Fibroblast of peridontal ligament (primary cell): ENCODE data around the gene HEYL.
"Not testable (repeated sequence)": the region's sequence is repeated elsewhere in the genome, so short reads cannot be mapped to it uniquely, and the experiment has no call there.

Source experiments
- DNase-seq: peaks from one replicate; pipeline ENCODE4 v3.0.0-alpha.2; 2010; ENCODE audit errors: extremely low read depth

The HEYL gene

DNA sequence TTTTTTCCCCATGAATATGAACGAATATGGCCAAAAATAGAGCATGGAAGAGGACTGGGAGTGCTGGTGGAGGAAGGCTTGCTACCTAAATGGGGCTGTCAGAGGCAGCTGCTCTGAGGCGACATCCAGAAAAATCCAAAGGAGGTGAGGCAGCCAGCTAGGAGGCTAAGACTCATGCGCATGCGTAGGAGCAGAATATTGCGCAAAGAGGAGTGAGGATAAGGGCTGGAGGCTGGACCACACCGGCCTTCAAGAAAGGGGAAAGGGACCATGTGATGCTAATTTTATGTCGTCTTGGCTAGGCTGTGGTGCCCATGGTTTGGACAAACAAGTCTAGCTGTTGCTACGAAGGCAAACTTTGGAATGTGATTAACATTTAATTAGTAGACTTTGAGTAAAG is 30.5 kb downstream of the HEYL start:
- DNase-seq, result no peak

DNA sequence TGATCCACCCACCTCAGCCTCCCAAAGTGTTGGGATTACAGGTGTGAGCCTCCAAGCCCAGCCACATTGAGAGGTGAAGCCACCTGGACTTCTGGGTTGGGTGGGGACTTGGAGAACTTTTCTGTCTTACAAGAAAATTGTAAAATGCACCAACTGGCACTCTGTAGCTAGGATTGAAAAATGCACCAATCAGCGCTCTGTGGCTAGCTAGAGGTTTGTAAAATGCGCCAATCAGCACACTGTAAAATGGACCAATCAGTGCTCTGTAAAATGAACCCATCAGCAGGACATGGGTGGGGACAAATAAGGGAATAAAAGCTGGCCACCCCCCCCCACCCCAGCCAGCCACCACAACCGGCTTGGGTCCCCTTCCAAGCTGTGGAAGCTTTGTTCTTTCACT is 35.8 kb downstream of the HEYL start:
- not testable (repeated sequence) for DNase-seq

DNA sequence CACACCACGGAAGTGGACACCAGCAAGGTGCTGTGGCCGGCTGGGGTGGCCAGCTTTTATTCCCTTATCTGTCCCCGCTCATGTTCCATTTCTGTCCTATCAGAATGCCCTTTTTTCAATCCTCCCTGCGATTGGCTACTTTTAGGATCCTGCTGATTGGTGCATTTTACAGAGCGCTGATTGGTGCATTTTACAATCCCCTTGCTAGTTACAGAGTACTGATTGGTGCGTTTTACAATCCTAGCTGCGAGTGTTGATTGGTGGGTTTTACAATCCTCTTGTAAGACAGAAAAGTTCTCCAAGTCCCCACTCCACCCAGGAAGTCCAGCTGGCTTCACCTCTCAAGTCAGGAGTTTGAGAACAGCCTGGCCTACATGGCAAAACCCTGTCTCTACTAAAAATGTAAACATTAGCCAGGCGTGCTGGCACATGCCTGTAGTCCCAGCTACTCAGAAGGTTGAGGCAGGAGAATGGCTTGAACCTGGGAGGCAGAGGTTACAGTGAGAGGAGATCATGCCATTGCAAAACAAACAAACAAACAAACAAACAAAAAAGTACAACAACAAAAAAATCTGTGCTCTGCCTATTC is 37.7 kb downstream of the HEYL start:
- not testable (repeated sequence) for DNase-seq

DNA sequence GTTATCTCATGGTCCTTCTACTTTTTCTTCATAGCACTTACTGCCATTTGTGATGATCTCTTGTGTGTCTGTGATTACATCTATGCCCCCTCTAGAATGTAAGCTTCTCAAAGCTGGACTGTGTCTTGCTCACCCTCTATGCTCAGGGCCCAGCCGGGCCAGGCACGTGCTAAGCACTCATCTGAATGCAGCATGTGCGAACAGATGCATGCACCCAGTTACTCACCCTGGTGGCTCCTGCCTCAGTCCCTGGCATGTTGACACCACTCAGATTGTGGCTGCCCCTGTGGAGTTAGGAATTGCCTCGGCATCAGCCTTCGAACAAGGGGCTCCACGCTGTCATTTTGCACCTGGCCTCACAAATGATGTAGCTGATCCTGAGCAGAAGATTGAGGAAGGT is 43.3 kb downstream of the HEYL start:
- no peak for DNase-seq

DNA sequence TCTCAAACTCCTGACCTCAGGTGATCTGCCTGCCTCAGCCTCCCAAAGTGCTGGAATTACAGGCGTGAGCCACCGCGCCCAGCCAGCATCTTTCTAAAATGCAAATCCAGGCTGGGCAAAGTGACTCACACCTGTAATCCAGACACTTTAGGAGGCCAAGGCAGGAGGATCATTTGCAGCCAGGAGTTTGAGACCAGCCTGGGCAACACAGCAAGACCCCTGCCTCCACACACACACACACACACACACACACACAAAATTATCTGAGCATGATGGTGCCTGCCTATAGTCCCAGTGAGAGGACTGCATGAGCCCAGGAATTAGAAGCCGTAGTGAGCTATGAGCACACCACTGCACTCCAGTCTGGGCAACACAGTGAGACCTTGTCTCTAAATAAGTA is 46.1 kb downstream of the HEYL start:
- DNase-seq, result no peak

DNA sequence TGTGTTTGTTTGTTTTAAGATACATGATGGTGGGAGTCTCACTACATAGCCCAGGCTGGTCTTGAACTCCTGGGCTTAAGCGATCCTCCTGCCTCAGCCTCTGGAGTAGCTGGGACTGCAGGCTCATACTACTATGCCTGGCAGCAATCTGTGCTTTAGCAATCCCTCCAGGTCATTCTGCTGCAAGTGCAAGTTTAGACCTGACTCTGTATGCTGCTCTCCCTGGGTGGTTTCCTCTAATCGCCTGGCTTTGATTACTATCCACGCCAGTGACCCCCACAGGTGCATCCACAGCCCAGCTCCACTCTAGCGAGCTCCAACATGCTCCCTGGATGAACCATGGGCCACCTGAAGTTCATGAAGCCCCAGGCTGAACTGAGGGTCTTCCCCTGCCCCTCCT is 47.4 kb downstream of the HEYL start:
- DNase-seq, result no peak

DNA sequence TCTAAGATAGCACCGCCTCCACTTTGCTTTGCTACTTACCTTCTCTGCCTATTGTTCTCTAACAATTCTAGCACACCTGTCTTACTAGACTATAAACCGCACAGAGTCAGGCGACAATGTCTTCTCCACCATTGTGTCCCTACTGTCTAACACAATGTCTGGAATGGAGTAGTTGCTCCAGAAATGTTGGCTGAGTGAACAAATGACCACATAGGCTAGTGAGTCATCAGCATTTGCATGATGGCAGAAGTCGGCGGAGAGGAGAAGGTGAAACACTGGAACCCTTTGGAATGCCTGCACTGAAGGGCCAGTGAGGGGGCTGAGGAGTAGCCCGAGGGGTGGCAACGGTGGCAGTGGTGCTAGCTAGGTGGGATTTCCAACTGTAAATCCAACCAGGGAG is 48.9 kb downstream of the HEYL start:
- DNase-seq, result peak; percentile 23

DNA sequence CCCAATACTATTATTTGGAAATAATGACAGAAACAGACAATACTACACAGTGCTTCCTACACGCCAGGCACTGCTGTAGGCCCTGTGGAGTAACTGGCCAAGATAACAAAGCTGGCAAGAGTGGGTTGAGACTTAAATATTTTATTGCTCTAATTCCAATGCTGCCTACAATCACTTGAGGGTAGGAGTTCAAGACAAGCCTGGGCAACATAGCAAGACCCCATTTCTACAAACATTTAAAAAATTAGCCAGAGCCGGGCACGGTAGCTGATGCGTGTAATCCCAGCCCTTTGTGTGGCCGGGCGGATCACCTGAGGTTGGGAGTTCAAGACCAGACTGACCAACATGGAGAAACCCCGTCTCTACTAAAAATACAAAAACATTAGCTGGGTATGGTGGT is 53.5 kb downstream of the HEYL start:
- DNase-seq, result no peak

DNA sequence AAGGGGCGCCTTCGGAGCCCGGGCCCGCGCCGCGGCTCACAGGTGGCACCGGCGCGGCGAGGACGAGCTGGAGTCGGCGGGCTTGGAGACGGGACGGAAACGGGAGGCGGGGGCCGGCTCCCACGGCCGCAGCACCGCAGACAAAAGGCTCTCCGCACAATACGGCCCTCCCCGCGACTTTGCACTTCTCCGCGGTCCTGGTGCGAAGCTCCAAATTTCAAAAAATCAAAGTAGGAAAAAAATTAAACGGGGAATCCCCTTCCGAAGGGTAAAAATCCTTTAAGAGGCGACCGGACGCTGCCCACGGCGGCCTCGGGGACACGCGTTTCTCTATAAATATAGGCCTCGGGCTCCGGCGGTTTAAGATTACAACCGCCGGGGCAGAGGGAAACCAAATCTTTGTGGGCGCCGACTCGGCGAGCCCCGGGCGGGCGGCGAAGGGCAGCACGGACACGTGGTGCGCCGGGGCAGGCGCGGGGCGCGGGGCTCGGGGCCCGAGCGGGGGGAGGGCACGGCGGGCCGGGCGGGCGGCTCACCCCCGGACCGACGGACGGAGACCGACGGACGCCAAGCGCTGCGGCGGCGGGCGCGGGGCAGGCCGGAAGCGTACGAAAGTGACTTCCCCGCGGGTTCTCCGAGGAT is 63.3 kb downstream of the HEYL start:
- DNase-seq, result peak; percentile 21

DNA sequence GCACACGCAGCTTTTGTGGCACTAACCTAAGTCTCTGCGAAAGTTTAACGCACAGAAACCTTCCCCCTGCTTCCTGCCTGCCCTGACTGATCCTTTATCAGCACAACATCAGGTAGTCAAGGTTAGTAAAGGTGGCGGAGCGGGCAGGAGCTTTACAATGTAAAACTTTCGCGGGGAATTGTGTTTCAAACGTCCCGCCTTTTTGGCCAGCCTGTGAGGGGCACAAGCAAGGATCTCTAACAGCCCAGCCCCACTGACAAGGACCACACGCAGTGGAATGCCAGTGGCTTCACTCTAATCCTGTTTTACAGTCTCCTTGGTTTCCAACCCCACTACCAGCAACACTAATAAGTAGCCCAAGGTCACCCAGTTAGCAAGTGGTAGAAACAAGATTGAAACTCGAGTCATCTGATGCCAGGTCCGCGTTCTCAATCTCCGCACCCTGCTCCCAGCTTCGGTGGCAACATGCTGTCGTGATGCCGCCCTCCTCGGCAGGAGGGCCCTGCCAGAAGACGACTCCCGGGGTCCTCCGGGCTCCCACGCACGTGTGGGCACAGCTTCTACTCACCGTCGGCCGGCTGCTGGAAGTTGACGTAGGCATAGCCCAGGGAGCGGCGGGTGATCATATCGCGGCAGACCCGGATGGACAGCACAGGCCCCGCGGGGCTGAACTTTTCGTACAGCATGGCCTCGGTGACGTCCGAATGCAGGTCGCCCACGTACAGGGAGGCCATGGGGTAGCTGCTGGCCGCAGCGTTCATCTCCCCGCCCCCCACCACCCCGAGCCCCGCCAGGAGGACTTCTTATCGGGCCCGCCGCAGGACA is 64.0 kb downstream of the HEYL start:
- peak; percentile 50 for DNase-seq

DNA sequence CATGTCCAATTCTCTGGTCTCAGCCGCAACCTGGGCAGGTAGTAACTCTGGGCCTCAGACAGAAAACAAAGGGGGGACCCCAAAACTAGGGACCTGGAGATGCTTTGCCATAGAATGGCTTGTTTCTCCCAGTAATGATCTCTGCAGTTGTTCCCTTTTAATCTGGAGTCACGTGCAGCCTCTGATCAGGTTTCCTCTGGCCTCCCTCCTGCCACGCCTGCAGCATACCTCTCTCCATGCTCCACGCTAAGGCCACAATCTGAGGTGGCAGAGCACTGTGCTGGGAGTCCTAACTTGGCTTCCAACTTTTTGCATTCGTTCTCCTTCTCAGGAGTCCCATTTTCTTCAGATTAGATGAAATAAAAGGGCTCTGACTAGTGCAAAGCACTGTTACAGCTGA is 64.8 kb downstream of the HEYL start:
- DNase-seq, result peak; percentile 13
